ENCODE results near the gene FAF1. TPM values are rescaled to one million over a fixed set of nuclear protein-coding genes. Genes with fewer than 3 reads are reported as not detected.

Gene FAF1
- total RNA-seq, 1 experiment from 2014 or later, result 73.2 TPM

Other genes with a start within 250 kb of the FAF1 start
- 9.4 TPM for gene CDKN2C, start 10.0 kb upstream of the FAF1 start, total RNA-seq (2021; ENCODE audit: unreplicated experiment)
- gene C1orf185, start 142.0 kb upstream of the FAF1 start, total RNA-seq (2021; ENCODE audit: unreplicated experiment), result not detected